Fibroblast of villous mesenchyme (primary cell): ENCODE measurements around the gene EVI5L. TPM values are rescaled to one million over a fixed set of nuclear protein-coding genes. Genes with fewer than 3 reads are reported as not detected.

Experiments
- DNase-seq: peaks from one replicate; pipeline ENCODE4 v3.0.0-alpha.2; 2010; ENCODE audit warnings: low read depth
- H3K4me3 ChIP-seq: 2 replicates; pipeline ENCODE4 v1.5.1; 2011; ENCODE audit warnings: low read depth, mild to moderate bottlenecking, low read length
- CTCF ChIP-seq: IDR thresholded peaks from 2 replicates; pipeline ENCODE4 v1.5.1; 2012; ENCODE audit warnings: low read depth, mild to moderate bottlenecking, low read length; ENCODE audit not compliant: insufficient read depth
- total RNA-seq: library from RNA; depleted of rRNA; stranded (reverse); fragments of >200 nt; gene quantifications from 2 replicates; pipeline ENCODE4 v1.2.3, GENCODE V29; 2012

EVI5L gene
- total RNA-seq, 1 donor: 25.5 TPM

GRCh38 chr19:7912697-7913564 is 82.9 kb downstream of the EVI5L start:
- no peak for DNase-seq
- TF ChIP-seq CTCF: no peak
- no peak overlapping the region for H3K4me3 ChIP-seq

- no peak overlapping the region for H3K4me3 ChIP-seq
- no peak for DNase-seq
- no peak for TF ChIP-seq CTCF
Observed at GRCh38 chr19:7913652-7914051, 83.6 kb downstream of the EVI5L start.

GRCh38 chr19:7914099-7914498 is 84.1 kb downstream of the EVI5L start:
- H3K4me3 ChIP-seq: no peak overlapping the region
- TF ChIP-seq CTCF: no peak
- DNase-seq: no peak

Other genes with a start within 250 kb of the EVI5L start
- not detected in 2 replicates for gene CAMSAP3, start 234.4 kb upstream of the EVI5L start, total RNA-seq
- gene XAB2, start 200.7 kb upstream of the EVI5L start, total RNA-seq: 32.0 and 34.1 TPM in 2 replicates
- 10.4 and 11.9 TPM in 2 replicates for gene PET100, start 200.4 kb upstream of the EVI5L start, total RNA-seq
- gene PCP2, start 196.5 kb upstream of the EVI5L start, total RNA-seq: 0.43 TPM in 1 of 2 replicates, not detected in the other
- 4.2 and 9.9 TPM in 2 replicates for gene STXBP2, start 193.1 kb upstream of the EVI5L start, total RNA-seq
- gene RETN, start 161.2 kb upstream of the EVI5L start, total RNA-seq: not detected in 2 replicates
- gene MCEMP1, start 153.1 kb upstream of the EVI5L start, total RNA-seq: not detected in 2 replicates
- gene TRAPPC5, start 149.4 kb upstream of the EVI5L start, total RNA-seq: 29.0 and 29.8 TPM in 2 replicates
- gene FCER2, start 128.1 kb upstream of the EVI5L start, total RNA-seq: not detected in 2 replicates
- gene CLEC4G, start 98.1 kb upstream of the EVI5L start, total RNA-seq: not detected in 2 replicates
- gene CD209, start 82.7 kb upstream of the EVI5L start, total RNA-seq: not detected in 2 replicates
- gene CLEC4M, start 67.0 kb upstream of the EVI5L start, total RNA-seq: under 0.01 TPM in 1 of 2 replicates, not detected in the other
- under 0.01 TPM in 1 of 2 replicates, not detected in the other for gene PRR36, start 44.2 kb downstream of the EVI5L start, total RNA-seq
- gene LRRC8E, start 58.3 kb downstream of the EVI5L start, total RNA-seq: 6.0 and 7.4 TPM in 2 replicates
- gene MAP2K7, start 73.7 kb downstream of the EVI5L start, total RNA-seq: 12.1 and 12.2 TPM in 2 replicates
- 0.86 and 0.97 TPM in 2 replicates for gene TGFBR3L, start 84.6 kb downstream of the EVI5L start, total RNA-seq
- gene SNAPC2, start 90.1 kb downstream of the EVI5L start, total RNA-seq: 17.7 and 23.5 TPM in 2 replicates
- 1.9 and 3.0 TPM in 2 replicates for gene CTXN1, start 95.9 kb downstream of the EVI5L start, total RNA-seq
- gene TIMM44, start 113.4 kb downstream of the EVI5L start, total RNA-seq: 57.9 and 58.6 TPM in 2 replicates
- 20.3 and 26.8 TPM in 2 replicates for gene ELAVL1, start 175.4 kb downstream of the EVI5L start, total RNA-seq
- not detected in 2 replicates for gene CCL25, start 222.5 kb downstream of the EVI5L start, total RNA-seq